ENCODE results near the gene TRERF1.

GRCh38 chr6:42440778-42441696 is 10.7 kb downstream of the TRERF1 start:
- TF ChIP-seq CTCF (IDR thresholded peaks at IDR 0.05; ENCODE audit: low read length) (no peak), EZH2 (IDR thresholded peaks at IDR 0.05; ENCODE audit: borderline replicate concordance, low read length) (no peak)

Data from OCI-LY1 (cell line).